Measurements from ENCODE around the gene MICAL2. TPM values are rescaled to one million over a fixed set of nuclear protein-coding genes. Genes with fewer than 3 reads are reported as not detected.

Gene MICAL2
- total and polyA plus RNA-seq, 2 of the 13 experiments (the other 11 are each of a cell fraction or from before 2014, with no cell fraction given): 0.78 to 1.1 TPM

DNA sequence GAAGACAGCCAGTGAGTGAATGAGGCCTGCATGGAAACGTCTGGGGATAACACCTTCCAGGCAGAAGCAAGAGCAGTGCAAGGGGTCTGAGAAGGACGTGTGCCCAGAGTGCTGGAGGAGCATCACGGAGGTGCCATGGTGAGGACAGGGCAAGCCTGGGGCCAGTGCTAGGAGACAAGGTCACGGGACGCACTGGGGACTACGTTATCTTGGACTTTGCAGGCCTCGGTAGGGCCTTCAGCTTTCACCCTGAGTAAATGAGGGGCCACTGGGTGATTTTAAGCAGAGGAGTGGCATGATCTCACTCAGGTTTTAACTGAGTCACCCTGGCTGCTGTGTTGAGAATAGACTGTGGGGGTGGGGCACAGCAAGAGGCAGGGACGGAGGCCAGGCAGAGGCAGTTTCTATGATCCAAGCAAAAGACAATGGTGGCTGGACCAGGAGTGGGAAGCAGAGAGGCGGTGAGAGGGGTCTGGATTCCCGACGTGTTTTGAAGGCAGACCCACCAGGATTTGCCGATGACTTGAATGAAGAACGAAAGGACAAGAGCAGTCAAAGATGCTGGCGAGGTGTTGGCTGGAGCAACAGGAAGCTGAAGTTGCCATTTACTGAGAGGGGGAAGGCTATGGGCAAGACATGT, 164.3 kb downstream of the MICAL2 start:
- TF ChIP-seq ZSCAN29 (CRISPR knock-in tag; conservative IDR thresholded peaks at IDR 0.05) (no peak), ZFYVE20 (CRISPR knock-in tag; IDR thresholded peaks at IDR 0.05; ENCODE audit: borderline replicate concordance, low read depth) (no peak), CREM (IDR thresholded peaks at IDR 0.05) (no peak), CREM (CRISPR knock-in tag; IDR thresholded peaks at IDR 0.05) (no peak), ZNF598 (CRISPR knock-in tag; IDR thresholded peaks at IDR 0.05; ENCODE audit: borderline replicate concordance) (no peak), RXRB (CRISPR knock-in tag; IDR thresholded peaks at IDR 0.05; ENCODE audit: borderline replicate concordance) (no peak), PITX1 (CRISPR knock-in tag; IDR thresholded peaks at IDR 0.05) (no peak), ZNF562 (CRISPR knock-in tag; IDR thresholded peaks at IDR 0.05; ENCODE audit: borderline replicate concordance) (no peak), TCF7 (IDR thresholded peaks at IDR 0.05; ENCODE audit: low read depth) (no peak), ZNF543 (CRISPR knock-in tag; IDR thresholded peaks at IDR 0.05) (no peak), RCOR2 (CRISPR knock-in tag; IDR thresholded peaks at IDR 0.05) (no peak), ZNF7 (CRISPR knock-in tag; IDR thresholded peaks at IDR 0.05) (no peak), GABPB1 (CRISPR knock-in tag; IDR thresholded peaks at IDR 0.05) (no peak), ZNF121 (CRISPR knock-in tag; IDR thresholded peaks at IDR 0.05) (no peak), STAT5B (CRISPR knock-in tag; IDR thresholded peaks at IDR 0.05) (no peak), CBX1 (IDR thresholded peaks at IDR 0.05; ENCODE audit: low read depth) (no peak)
- TF ChIP-seq, protein P1, sequence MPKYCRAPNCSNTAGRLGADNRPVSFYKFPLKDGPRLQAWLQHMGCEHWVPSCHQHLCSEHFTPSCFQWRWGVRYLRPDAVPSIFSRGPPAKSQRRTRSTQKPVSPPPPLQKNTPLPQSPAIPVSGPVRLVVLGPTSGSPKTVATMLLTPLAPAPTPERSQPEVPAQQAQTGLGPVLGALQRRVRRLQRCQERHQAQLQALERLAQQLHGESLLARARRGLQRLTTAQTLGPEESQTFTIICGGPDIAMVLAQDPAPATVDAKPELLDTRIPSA (CRISPR knock-in tag; IDR thresholded peaks at IDR 0.05; ENCODE audit: borderline replicate concordance): no peak
- TF ChIP-seq, protein P2, sequence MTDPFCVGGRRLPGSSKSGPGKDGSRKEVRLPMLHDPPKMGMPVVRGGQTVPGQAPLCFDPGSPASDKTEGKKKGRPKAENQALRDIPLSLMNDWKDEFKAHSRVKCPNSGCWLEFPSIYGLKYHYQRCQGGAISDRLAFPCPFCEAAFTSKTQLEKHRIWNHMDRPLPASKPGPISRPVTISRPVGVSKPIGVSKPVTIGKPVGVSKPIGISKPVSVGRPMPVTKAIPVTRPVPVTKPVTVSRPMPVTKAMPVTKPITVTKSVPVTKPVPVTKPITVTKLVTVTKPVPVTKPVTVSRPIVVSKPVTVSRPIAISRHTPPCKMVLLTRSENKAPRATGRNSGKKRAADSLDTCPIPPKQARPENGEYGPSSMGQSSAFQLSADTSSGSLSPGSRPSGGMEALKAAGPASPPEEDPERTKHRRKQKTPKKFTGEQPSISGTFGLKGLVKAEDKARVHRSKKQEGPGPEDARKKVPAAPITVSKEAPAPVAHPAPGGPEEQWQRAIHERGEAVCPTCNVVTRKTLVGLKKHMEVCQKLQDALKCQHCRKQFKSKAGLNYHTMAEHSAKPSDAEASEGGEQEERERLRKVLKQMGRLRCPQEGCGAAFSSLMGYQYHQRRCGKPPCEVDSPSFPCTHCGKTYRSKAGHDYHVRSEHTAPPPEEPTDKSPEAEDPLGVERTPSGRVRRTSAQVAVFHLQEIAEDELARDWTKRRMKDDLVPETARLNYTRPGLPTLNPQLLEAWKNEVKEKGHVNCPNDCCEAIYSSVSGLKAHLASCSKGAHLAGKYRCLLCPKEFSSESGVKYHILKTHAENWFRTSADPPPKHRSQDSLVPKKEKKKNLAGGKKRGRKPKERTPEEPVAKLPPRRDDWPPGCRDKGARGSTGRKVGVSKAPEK (CRISPR knock-in tag; IDR thresholded peaks at IDR 0.05; ENCODE audit: borderline replicate concordance): no peak
- TF ChIP-seq, protein P3, sequence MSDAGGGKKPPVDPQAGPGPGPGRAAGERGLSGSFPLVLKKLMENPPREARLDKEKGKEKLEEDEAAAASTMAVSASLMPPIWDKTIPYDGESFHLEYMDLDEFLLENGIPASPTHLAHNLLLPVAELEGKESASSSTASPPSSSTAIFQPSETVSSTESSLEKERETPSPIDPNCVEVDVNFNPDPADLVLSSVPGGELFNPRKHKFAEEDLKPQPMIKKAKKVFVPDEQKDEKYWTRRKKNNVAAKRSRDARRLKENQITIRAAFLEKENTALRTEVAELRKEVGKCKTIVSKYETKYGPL (CRISPR knock-in tag; IDR thresholded peaks at IDR 0.05): no peak
- ATAC-seq (no peak), DNase-seq (ENCODE audit: low spot score) (no peak), FAIRE-seq (no peak)
- no peak overlapping the region for H2AFZ ChIP-seq (ENCODE audit: low read length)
- H3K79me2 ChIP-seq (ENCODE audit: insufficient read depth, low read length): no peaks in the 10 kb centered on the region
- H3K4me1 ChIP-seq (ENCODE audit: insufficient read depth, low read length): peaks cover 37% of the 10 kb centered on the region
- BruUV-seq (replicated peaks): no TSS peak
- POLR2A ChIA-PET: no interaction called here
- CTCF ChIA-PET (ENCODE audit: low intra/inter-chr PET ratio, low total read pairs): no interaction called here
- no peak overlapping the region for H3K4me2 ChIP-seq (ENCODE audit: low read depth, low read length)
- no peaks in the 10 kb centered on the region for H4K20me1 ChIP-seq (ENCODE audit: insufficient read depth, low read length)
- no peaks in the 10 kb centered on the region; a peak in 1 of 5 replicates for H3K27me3 ChIP-seq (ENCODE audit: control insufficient read depth in 1 of 2, insufficient read depth in 2 of 2, low read length in 2 of 2)
- no peak overlapping the region for H3K9ac ChIP-seq (ENCODE audit: insufficient read depth, low read depth, low read length)
- H3K4me3 ChIP-seq (replicated peaks in 1 of 3; ENCODE audit: insufficient read depth in 1 of 3, low read depth in 2 of 3, low read length in 3 of 3): no peak overlapping the region
- WGBS (ENCODE audit: low lambda C conversion rate): 53% methylated on average over 13 of the region's 14 CpGs
- in situ Hi-C loops (cut with HindIII; ENCODE audit: extremely low pct_ligation_motif_present, low pct_unique_long_range_greater_than_20kb) (loop anchor here (25.0 kb wide), 1 partner anchor 462 kb away; no protein-coding TSS in a partner anchor), intact Hi-C loops (cut with micrococcal nuclease; ENCODE audit: unreplicated experiment) (no loop called here)
- no peaks in the 10 kb centered on the region for H3K9me3 ChIP-seq (ENCODE audit: low read length)
- H3K36me3 ChIP-seq (replicated peaks in 1 of 2; ENCODE audit: control insufficient read depth in 1 of 2, insufficient read depth in 2 of 2, low read length in 2 of 2): no peaks in the 10 kb centered on the region
- no peak overlapping the region for H3K27ac ChIP-seq (ENCODE audit: extremely low read length, insufficient read depth, low read length)
